GM18508 (cell line): Measurements from ENCODE around the gene GIT2.
"Not testable (repeated sequence)": the region's sequence is repeated elsewhere in the genome, so short reads cannot be mapped to it uniquely, and the experiment has no call there.

ENCODE experiments used
- ATAC-seq: cut with Tn5 transposase; IDR thresholded peaks from one replicate; pipeline ENCODE4 v1.9.1; 2021; ENCODE audit warnings: moderate number of reproducible peaks; ENCODE audit not compliant: insufficient read depth, unreplicated experiment

The GIT2 gene

DNA sequence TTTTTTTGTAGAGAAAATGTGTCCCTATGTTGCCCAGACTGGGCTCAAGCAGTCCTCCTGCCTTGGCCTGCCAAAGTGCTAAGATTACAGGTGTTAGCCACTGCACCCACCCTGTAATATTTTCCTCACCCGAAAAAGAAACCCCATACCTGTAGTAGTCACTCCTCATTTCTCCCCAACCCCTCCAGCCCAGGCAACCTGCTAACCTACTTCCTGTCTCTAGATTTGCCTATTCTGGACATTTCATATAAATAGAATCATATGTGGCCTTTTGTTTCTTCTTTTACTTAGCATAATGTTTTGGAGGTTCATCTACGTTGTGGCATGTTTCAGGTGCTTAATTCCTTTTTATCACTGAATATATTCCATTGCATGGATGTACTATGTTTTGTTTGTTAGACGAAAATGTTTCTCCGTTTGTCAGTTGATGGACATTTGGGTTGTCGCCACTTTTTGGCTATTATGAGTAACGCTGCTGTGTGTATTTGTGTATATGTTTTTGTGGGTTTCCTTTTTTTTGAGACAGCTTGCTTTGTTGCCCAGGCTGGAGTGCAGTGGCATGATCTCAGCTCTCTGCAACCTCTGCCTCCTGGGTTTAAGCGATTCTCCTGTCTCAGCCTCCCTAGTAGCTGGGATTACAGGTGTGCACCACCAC is 9.3 kb upstream of the GIT2 start:
- no peak for ATAC-seq

DNA sequence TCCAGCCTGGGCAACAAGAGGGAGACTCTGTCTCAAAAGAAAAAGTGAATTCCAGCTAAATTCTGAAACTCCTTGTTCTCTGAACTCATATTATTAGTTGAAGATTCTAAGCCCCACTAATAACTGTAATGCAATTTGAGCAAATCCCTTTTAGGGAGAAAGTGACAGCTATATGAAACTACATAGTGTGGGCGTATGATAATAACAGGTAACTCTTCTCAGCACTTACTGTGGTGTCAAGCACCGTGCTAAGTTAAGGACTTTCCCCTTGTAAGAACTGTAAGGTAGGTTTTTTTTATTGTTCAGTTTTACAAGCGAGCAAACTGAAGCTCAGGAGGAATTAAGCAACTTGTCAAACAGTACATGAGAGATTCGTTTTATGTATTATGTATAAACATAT is 8.4 kb upstream of the GIT2 start:
- ATAC-seq = no peak

DNA sequence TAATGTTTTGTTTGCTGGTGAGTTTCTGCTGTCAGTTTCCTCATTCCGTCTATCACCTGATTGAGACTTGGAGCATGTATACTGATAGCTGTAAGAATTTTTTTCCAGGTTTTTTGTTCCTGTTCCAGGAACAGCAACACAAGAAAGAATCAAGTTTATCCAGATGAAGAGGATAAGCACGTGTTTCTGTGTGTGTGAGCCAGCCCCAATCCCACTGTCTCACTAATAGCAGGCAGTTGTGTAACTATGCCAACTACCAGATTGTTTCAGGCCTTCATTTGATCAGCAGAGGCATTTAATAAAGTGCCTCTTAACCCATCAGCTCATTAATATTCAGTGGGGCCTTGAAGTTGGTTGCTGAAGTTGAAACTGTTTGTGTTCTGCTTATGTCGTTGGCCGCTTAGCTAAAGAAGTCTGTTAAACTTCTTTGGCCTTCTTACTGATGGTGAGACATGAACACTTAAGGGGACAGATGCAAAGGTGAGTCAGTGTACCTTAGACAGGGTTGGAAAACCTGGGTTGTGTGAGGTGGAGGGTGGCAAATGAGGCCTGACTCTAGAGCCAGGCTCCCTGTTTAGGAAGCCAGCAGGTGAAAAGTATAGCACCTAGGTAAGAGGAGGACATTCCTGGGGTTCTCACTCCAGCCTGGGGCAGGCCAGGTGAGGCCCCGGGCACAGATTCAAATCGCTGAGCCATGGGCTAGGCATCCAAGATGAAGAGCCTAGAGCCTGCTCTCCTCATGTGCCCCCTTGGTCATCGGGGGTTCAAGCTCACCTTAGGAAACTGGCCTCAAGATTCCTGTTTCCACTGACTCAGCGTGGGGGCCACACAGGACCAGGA is 6.7 kb upstream of the GIT2 start:
- ATAC-seq = no peak

DNA sequence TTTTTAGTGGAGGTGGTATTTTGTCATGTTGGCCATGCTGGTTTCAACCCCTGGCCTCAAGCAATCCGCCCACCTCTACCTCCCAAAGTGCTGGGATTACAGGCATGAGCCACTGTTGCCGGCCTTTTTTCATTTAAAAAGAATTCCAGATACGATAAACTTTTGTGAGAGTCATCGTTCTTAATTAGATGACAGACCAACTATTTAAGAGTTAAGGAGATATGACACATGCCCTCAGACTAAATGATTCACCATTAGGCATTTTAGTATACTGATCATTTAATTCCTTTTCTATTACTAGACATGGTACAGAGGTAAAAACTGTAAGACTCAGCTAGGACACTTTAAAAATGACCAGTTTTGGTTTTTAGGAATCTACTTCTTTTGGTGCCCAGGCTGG is 5.4 kb upstream of the GIT2 start:
- no peak for ATAC-seq

DNA sequence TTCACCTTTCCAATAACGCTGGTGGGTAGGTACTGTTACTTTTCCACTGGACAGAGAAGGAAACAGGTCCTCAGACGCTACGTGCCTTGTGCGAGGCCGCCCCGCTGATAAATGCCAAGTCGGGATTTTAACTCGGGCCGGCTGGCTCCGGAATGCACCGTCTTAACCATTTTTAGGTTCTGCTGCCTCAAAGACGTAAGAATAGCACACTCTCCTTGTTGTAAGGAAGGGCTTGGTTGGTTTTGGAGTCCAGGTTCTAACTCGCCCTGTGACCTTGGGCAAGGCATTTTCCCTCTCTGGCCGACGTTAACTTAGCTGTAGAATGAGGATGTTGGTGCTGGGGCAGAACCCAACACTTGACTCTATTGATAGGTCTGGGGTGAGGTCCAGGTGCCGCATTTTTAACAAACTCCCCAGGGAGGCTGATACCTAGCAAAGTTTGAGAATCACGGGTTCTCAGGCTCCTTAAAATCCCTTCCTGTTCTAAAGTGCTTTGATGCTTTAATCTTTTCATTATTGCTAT is 3.9 kb upstream of the GIT2 start:
- no peak for ATAC-seq

DNA sequence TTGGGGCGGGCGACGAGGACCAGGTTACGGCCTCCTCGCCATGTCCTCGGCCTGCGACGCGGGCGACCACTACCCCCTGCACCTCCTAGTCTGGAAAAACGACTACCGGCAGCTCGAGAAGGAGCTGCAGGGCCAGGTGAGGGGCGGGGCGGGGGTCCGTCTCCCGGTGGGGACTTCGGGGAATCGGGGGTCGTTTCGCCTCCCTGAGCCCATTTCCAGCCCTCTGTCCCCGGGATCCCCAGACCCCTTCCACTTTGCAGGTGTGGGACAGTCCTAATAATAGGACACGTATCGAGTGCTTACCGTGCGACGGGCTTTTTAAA is 3.4 kb upstream of the GIT2 start:
- no peak for ATAC-seq

DNA sequence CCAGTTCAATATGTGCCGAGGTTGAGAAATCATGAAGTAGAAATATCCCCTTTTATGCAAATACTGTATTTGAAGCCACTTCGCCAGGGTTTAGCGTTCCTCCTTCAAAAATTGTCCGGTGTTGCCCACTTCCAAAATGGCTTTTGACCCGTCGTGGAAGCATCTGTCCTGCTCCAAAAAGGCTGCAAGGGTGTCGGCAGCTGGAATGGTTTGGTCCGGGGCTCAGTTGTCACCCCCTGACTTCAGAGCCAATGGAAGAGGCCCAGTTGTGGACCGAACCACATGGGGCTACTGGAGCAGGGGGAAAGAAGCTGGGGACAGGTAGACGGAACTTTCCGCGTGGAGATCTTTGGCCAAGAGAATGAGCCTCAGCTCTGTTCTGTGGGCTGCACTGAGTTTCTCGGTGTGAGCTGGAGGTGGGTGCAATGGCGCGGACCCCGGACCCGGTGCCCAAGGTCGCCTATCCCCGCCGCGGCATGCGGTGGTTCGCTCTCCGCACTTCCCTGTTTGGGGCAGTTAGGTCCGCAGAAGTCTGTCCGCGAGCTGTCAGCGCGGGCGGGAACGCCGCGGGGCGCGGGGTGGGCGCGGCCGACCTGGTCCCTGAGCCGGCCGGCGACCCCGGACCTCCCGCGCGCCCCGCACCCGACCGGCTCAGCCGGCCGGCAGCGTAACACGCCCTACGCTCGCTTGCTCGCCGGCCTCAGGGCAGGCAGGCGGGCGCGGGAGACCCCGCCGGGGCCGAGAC is 2.9 kb upstream of the GIT2 start, which contains the start of gene ANKRD13A:
Gene ANKRD13A, plus strand, starts transcription at position 527 of the 745 bp plus-strand sequence. CDS start 259 bp downstream, outside the sequence.
- ATAC-seq = no peak

DNA sequence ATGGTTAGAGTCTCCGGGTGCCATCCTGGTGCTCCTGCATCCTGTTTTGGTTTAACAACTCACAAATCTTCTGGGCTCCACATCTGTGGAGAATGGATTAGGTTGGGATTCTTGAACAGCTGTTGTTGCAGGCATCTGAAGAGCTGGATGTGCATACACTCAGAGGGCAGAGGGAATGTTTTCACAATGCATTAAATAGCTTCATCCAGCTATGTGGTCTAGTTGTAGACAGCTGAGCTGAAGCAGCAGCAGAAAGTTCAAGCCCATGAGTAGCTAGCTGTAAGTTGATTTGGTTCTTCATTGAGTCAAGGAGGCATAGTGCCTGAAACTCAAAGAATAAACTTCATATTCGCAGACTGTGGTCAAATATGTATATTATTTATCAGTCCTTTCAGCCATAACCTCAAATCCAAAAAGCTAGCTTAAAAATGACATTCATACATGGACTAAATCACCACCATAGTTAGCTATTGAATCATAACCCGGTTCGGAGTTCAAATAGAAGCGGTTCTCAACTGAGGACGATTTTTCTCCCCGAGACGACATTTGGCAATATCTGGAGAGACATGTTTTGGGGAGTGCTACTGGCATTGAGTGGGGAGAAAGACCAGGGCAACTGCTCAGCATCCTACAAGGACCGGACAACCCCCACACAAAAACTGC is 2.2 kb upstream of the GIT2 start:
- no peak for ATAC-seq

DNA sequence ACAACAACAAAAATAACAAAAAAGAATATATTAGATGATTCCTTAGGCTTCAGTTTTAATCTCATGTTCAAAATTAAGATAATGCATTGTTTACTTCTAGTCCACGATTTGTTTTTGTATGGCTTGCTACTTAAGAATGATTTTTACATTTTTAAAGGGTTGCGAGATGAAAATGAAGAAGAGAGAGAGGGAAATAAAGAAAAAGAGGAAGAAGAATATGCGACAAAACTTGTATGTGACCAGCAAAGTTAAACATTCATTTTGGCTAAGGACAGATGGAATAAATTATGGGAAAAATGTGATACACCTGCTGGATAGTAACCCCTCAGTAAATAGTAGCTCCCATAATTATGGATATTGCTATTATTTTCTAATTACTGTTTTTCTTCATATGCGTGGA is 1.2 kb upstream of the GIT2 start:
- ATAC-seq = no peak

DNA sequence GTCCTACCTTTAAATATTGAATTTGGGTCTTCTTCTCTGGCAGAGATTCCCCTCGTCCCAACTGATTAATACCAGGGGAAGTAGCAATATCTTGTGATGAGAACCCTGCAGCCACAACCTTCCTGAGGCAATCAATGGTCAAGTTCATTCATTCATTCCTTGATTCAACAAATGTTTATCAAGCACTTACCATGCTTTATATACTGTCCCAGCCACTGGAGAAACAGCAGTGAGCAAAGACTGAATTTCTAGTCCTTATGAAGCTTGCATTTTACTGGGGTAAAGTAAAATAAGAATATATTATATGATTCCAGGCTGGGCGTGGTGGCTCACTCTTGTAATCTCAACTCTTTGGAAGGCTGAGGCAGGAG is 300 bp upstream of the GIT2 start:
- no peak for ATAC-seq

DNA sequence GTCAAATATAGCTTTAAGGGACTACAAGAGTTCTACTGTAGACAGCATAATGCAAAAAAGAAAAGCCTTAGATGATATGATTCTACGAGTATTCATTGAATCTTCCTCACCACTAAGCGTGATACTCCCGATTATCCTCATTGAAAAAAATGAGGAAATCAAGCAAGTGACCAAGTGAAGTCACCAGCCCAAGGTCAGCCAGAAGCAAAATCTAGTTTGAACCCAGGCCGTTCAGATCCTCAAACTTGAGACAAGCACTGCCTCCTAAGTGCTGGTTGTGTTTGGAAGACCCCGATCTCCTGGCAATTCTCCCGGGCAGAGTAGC is 845 bp downstream of the GIT2 start:
- no peak for ATAC-seq

DNA sequence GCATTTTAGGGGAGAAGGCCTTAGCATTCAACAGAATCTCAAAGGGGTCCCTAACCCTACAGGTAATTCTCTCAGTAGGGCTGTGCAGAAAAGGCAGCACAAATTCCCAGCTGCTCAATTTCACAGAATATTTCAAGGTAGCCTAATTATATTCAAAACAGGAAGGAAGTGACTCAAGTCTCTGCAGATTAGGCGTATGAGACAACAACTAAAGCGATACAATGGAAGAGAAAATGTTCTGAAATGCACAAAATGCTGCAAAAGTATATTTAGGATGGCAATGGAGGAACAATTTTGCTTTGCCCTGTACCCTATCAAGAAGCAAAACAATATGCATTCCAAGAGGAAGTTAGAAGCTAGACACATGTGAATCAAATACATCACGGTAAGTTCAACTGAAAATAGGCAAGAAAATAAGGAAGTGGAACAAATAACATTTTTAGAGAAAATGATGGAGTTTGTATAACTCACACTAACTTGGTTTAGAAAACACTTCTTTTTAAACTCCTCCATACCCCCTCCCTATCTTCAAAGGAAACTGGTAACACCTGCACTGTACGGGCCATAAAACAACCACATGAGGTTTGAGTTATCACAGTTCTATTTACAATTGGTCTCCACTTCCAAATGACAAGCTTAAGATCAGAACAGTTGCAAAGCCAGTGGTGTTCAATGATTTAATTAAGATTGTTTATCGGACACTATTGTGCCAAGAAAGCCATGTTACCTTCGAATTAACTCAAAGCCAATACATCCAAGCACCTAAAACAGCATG is 1.6 kb downstream of the GIT2 start:
- ATAC-seq = no peak

DNA sequence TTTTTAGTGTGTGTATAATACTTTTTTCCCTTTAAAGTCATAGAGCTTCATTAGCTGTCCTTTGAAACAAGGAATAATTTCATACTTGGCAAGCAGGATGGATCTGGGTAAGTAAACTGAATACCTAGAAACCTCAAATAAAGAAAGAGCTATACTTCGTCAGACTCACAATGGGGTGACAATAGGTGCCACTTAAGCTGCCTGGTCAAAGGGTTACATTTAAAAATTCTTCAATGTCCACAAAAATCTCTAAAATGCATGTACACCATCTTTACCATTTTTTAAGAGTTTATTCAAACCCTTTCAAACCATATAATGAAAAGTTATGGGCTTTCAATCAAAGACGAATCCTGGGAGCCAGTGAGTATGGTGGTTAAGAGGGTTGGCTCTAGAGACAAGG is 3.1 kb downstream of the GIT2 start:
- no peak for ATAC-seq

DNA sequence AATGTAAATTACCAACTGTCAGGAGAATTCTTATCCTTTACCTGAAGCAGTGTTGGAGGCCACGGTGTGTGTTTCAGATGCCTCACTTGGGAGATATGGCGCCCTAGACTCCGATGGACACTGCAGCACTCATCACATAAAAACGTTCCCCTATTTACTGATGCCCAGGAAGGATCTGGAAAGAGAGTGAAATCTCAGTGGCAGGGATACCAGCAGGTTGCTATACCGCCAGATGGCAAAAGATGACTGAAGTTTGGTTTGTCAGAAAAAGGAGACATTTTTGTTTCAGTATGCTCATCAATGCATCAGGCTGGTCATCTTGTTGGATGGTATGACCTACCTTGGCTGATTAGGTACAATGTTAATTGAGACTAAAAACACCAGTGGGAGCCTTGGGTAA is 4.6 kb downstream of the GIT2 start:
- no peak for ATAC-seq

DNA sequence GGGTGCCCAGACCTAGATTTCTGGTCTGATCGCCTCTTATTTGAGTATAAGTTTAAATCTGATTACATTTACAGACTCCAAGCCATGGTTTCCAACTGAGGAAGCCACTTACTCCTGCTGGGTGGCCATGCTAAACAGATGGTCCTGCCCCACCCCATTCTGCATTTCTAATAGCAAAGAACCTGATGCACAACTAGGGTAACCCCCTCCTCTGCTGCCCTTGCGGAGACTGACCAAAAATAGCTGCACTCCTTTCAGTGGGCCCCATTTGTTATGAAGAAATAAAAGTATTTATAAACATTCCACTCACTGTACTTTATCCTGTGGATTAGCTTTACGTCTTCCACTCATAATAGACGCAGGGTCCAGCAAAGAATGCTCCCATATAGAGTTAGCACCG is 6.8 kb downstream of the GIT2 start:
- no peak for ATAC-seq

DNA sequence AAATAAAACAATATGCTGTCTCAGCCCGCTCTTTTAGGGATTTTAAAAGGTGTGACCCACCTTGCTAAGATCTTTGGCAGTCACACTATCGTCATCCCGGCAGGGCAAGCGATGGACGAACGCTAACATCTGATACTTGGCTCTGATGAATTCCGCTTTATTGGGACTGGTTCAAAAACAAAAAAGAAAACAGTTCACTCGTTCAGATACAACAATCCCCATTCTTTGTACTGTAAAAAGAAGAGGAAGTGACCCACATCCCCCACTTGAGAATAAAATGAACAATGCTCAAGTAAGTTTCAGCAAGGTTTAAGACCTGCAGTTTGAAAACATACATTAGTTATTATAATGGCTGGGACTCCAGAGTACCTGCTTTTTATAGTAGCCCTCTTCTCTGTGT is 7.3 kb downstream of the GIT2 start:
- no peak for ATAC-seq

DNA sequence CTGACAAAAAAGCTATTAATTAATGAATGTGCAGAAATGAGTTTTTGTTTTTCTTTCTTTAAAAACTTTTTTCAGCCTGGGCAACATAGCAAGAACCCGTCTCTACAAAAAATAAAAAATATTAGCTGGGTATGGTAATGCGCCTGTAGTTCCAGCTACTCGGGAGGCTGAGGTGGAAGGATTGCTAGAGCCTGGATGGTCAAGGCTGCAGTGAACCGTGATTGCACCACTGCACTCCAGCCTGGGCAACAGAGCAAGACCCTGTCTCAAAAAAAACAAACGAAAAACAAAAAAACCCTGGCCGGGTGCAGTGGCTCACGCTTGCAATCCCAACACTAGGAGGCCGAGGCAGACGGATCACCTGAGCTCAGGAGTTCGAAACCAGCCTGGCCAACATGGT is 7.9 kb downstream of the GIT2 start:
- no peak for ATAC-seq

DNA sequence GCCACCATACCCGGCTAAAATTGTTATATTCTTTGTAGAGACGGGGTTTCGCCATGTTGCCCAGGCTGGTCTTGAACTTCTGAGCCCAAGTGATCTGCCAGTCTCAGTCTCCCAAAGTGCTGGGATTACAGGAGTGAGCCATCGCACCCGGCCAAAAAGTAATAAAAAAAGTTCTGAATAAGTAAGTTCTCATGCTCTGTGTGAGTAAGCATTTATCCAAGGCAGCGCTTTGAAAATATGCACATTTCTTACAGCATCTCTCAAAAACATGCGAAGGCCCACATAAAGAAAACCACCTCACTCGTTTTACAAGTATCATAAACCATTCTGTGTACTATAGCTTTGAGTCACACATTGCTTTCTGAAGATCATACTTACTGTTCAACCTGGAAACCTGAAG is 8.6 kb downstream of the GIT2 start:
- ATAC-seq = no peak

DNA sequence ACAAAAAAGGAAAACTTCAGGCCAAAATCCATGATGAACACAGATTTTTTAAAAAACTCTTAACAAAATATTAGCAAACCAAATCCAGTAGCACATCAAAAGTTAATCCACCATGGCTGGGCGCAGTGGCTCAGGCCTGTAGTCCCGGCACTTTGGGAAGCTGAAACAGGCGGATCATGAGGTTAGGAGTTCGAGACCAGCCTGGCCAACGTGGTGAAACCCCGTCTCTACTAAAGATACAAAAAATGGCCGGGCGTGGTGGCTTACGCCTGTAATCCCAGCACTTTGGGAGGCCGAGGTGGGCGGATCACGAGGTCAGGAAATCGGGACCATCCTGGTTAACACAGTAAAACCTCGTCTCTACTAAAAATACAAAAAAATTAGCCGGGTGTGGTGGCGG is 9.9 kb downstream of the GIT2 start:
- not testable (repeated sequence) for ATAC-seq
